MM.1S (cell line): Measurements from ENCODE around the gene NAA80.

Experiments
- EZH2 ChIP-seq: fragments of 300-600 bp; sonication (generic); optimal IDR thresholded peaks from 2 replicates; pipeline ENCODE3; 2017; ENCODE audit warnings: low read depth, mild to moderate bottlenecking, antibody characterized with exemption, low read length, mixed read lengths
- EZH2phosphoT487 ChIP-seq: fragments of 300-600 bp; sonication (generic); IDR thresholded peaks from 2 replicates; pipeline ENCODE4 v1.6.1; 2018; ENCODE audit warnings: antibody characterized with exemption, low read length
- TF ChIP-seq, protein P1 (sequence below): fragments of 300-600 bp; sonication (generic); IDR thresholded peaks from 2 replicates; pipeline ENCODE4 v1.5.1; 2016; ENCODE audit warnings: antibody characterized with exemption, low read length, mixed read lengths

- TF ChIP-seq, protein P1, sequence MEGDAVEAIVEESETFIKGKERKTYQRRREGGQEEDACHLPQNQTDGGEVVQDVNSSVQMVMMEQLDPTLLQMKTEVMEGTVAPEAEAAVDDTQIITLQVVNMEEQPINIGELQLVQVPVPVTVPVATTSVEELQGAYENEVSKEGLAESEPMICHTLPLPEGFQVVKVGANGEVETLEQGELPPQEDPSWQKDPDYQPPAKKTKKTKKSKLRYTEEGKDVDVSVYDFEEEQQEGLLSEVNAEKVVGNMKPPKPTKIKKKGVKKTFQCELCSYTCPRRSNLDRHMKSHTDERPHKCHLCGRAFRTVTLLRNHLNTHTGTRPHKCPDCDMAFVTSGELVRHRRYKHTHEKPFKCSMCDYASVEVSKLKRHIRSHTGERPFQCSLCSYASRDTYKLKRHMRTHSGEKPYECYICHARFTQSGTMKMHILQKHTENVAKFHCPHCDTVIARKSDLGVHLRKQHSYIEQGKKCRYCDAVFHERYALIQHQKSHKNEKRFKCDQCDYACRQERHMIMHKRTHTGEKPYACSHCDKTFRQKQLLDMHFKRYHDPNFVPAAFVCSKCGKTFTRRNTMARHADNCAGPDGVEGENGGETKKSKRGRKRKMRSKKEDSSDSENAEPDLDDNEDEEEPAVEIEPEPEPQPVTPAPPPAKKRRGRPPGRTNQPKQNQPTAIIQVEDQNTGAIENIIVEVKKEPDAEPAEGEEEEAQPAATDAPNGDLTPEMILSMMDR, result no peak
- TF ChIP-seq EZH2phosphoT487 (no peak), EZH2 (no peak)
Observed at GRCh38 chr3:50289130-50289529, 10.1 kb downstream of the NAA80 start.
